Glutamatergic neuron (in vitro differentiated cells): Measurements from ENCODE around the gene MAVS. TPM values are rescaled to one million over a fixed set of nuclear protein-coding genes. Genes with fewer than 3 reads are reported as not detected.
A peak's percentile ranks its signal among the peaks of the same experiment; 100 is the strongest.

ENCODE experiments used
- DNase-seq: peaks from one replicate; pipeline ENCODE4 v3.0.0; 2022
- H3K27ac Mint-ChIP-seq: one replicate; pipeline ENCODE4 v1.8.0; 2020; ENCODE audit warnings: mild to moderate bottlenecking, mixed read lengths, inconsistent platforms; ENCODE audit not compliant: unreplicated experiment
- H3K27me3 Mint-ChIP-seq: one replicate; pipeline ENCODE4 v1.8.0; 2020; ENCODE audit warnings: mild to moderate bottlenecking, moderate library complexity, mixed read lengths, inconsistent platforms; ENCODE audit not compliant: unreplicated experiment
- H3K36me3 Mint-ChIP-seq: one replicate; pipeline ENCODE4 v1.8.0; 2020; ENCODE audit warnings: mild to moderate bottlenecking, mixed read lengths, inconsistent platforms; ENCODE audit not compliant: unreplicated experiment
- H3K4me1 Mint-ChIP-seq: one replicate; pipeline ENCODE4 v1.8.0; 2020; ENCODE audit warnings: mild to moderate bottlenecking, low read depth, mixed read lengths, inconsistent platforms; ENCODE audit not compliant: unreplicated experiment
- H3K4me3 Mint-ChIP-seq: one replicate; pipeline ENCODE4 v1.8.0; 2020; ENCODE audit warnings: mild to moderate bottlenecking, mixed read lengths, inconsistent platforms; ENCODE audit not compliant: unreplicated experiment
- H3K9me3 Mint-ChIP-seq: one replicate; pipeline ENCODE4 v1.8.0; 2020; ENCODE audit warnings: mild to moderate bottlenecking, moderate library complexity, mixed read lengths, inconsistent platforms; ENCODE audit not compliant: unreplicated experiment
- CTCF ChIP-seq: fragments of 200-600 bp; sonication (generic); IDR thresholded peaks from one replicate; pipeline ENCODE4 v1.5.0; 2021; ENCODE audit not compliant: partially characterized antibody, unreplicated experiment
- total RNA-seq: library from RNA; stranded (reverse); fragmentation: NEBNext Ultra II Directional; extraction: Animal tissue kit (Norgen Biotek cat#: 25700); gene quantifications from one replicate; pipeline ENCODE4 v1.2.1, GENCODE V29; 2021; ENCODE audit not compliant: unreplicated experiment

The MAVS gene
- total RNA-seq, 1 donor from 2014 or later = 25.8 TPM

- Mint-ChIP-seq H3K4me1 (peaks cover 12% of the 10 kb centered on the region), H3K36me3 (peaks cover 5% of the 10 kb centered on the region), H3K27ac (peak overlapping the region; percentile 54), H3K9me3 (no peaks in the 10 kb centered on the region), H3K27me3 (peaks cover 3% of the 10 kb centered on the region), H3K4me3 (no peak overlapping the region)
- DNase-seq = peak; percentile 52
- no peak for TF ChIP-seq CTCF
These were observed 62.0 kb downstream of the MAVS start for GRCh38 chr20:3908667-3909066.

GRCh38 chr20:3909952-3910366 lies 63.3 kb downstream of the MAVS start:
- H3K27ac Mint-ChIP-seq = peak overlapping the region; percentile 59
- peaks cover 5% of the 10 kb centered on the region for H3K36me3 Mint-ChIP-seq
- peaks cover 5% of the 10 kb centered on the region for H3K27me3 Mint-ChIP-seq
- H3K4me1 Mint-ChIP-seq = peaks cover 9% of the 10 kb centered on the region
- no peak overlapping the region for H3K4me3 Mint-ChIP-seq
- TF ChIP-seq CTCF = no peak
- H3K9me3 Mint-ChIP-seq = peaks cover 2% of the 10 kb centered on the region
- no peak for DNase-seq

GRCh38 chr20:3910853-3911252 lies 64.2 kb downstream of the MAVS start:
- no peak for DNase-seq
- H3K27ac Mint-ChIP-seq = no peak overlapping the region
- no peak overlapping the region for H3K4me3 Mint-ChIP-seq
- H3K9me3 Mint-ChIP-seq = peaks cover 3% of the 10 kb centered on the region
- H3K36me3 Mint-ChIP-seq = peaks cover 9% of the 10 kb centered on the region
- TF ChIP-seq CTCF = no peak
- peaks cover 14% of the 10 kb centered on the region for H3K4me1 Mint-ChIP-seq
- peaks cover 5% of the 10 kb centered on the region for H3K27me3 Mint-ChIP-seq

GRCh38 chr20:3911956-3912355 lies 65.3 kb downstream of the MAVS start:
- H3K27me3 Mint-ChIP-seq = peaks cover 5% of the 10 kb centered on the region
- peak overlapping the region; percentile 84 for H3K27ac Mint-ChIP-seq
- no peak overlapping the region for H3K4me3 Mint-ChIP-seq
- DNase-seq = no peak
- H3K4me1 Mint-ChIP-seq = peaks cover 22% of the 10 kb centered on the region
- no peak for TF ChIP-seq CTCF
- peaks cover 3% of the 10 kb centered on the region for H3K9me3 Mint-ChIP-seq
- H3K36me3 Mint-ChIP-seq = peaks cover 9% of the 10 kb centered on the region

- Mint-ChIP-seq H3K27ac (no peak overlapping the region), H3K36me3 (peaks cover 9% of the 10 kb centered on the region), H3K27me3 (peaks cover 8% of the 10 kb centered on the region), H3K9me3 (peaks cover 3% of the 10 kb centered on the region), H3K4me1 (peaks cover 20% of the 10 kb centered on the region), H3K4me3 (no peak overlapping the region)
- TF ChIP-seq CTCF = no peak
- no peak for DNase-seq
These were observed 67.8 kb downstream of the MAVS start for GRCh38 chr20:3914446-3914845.
